HFF-Myc (cell line): Measurements from ENCODE around the gene ENKD1.

Experiments
- DNase-seq: peaks from one replicate; pipeline ENCODE4 v3.0.0-alpha.2; 2011; ENCODE audit warnings: low read depth; ENCODE audit errors: extremely low read depth
- H3K4me3 ChIP-seq: replicated peaks from 2 replicates; pipeline ENCODE4 v1.5.1; 2011; ENCODE audit warnings: low read depth, mild to moderate bottlenecking, control low read depth, low read length
- TF ChIP-seq, protein P1 (sequence below): IDR thresholded peaks from 2 replicates; pipeline ENCODE4 v1.5.1; 2012; ENCODE audit warnings: mild to moderate bottlenecking, low read depth, low read length, control low read depth; ENCODE audit errors: missing control alignments

The ENKD1 gene

DNA sequence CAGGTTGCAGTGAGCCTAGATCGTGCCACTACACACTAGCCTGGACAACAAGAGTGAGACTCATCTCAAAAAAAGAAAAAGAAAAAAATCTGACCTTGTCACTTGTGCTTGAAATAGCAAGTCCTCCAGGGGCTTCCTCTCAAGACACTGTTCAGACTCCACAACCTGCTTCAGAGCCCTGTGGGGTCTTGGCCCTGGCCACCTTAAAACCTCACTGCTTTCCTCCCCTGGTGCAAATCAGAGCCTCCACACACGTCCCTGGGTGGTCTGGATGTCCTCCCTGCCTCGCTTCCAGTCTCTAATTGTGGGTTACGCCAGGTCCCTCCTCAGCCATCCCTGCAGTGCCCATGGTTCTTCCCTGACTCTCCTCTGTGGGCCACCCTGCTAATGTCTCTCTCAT, 11.2 kb downstream of the ENKD1 start:
- TF ChIP-seq, protein P1, sequence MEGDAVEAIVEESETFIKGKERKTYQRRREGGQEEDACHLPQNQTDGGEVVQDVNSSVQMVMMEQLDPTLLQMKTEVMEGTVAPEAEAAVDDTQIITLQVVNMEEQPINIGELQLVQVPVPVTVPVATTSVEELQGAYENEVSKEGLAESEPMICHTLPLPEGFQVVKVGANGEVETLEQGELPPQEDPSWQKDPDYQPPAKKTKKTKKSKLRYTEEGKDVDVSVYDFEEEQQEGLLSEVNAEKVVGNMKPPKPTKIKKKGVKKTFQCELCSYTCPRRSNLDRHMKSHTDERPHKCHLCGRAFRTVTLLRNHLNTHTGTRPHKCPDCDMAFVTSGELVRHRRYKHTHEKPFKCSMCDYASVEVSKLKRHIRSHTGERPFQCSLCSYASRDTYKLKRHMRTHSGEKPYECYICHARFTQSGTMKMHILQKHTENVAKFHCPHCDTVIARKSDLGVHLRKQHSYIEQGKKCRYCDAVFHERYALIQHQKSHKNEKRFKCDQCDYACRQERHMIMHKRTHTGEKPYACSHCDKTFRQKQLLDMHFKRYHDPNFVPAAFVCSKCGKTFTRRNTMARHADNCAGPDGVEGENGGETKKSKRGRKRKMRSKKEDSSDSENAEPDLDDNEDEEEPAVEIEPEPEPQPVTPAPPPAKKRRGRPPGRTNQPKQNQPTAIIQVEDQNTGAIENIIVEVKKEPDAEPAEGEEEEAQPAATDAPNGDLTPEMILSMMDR, result no peak
- no peak for DNase-seq
- H3K4me3 ChIP-seq, result no peak overlapping the region

DNA sequence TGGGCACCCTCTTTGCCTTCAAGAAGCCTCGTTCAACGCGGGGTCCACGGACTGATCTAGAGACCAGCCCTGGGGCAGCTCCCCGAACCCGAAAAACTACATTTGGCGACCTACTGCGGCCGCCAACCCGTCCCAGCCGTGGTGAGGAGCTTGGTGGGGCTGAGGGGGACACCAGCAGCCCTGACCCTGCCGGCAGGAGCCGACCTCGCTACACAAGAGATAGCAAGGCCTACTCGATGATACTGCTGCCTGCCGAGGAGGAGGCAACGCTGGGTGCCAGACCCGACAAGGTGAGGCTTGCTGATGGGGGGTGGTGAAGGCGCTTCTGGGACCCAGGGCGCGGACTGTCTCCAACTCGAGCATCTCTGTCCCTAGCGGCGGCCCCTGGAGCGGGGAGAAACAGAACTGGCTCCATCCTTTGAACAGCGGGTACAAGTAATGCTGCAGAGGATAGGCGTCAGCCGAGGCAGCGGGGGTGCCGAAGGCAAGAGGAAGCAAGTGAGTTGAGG, 12.1 kb downstream of the ENKD1 start:
- no peak overlapping the region for H3K4me3 ChIP-seq
- no peak for DNase-seq
- TF ChIP-seq, protein P1, result no peak

DNA sequence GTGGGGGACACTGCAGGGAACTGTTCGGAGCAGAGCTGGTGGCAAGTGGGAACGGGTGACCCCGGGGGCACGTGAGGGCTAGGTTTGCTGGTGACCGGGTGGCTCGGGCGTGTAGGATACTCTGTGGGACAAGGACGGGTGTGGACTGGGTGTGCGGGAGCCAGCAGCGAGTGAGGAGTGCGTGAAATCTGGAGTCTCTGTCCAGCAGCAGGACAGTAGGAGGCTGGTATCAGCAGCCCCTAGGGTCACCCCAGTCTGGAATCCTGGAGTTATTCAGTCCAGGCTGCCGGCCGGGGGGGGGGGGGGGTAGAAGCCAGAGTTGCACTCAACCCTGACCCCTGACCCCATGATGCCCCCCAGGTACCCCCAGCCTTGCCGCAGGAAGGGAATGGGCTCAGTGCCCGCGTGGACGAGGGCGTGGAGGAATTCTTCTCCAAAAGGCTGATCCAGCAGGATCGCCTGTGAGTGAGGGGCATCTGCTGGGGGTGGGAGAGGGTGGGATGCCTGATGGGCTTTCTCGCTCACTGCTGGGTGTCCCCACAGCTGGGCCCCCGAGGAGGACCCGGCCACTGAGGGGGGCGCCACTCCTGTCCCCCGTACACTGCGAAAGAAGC, 12.7 kb downstream of the ENKD1 start:
- no peak for DNase-seq
- TF ChIP-seq, protein P1, result no peak
- H3K4me3 ChIP-seq, result peak overlapping the region; percentile 33

- peak overlapping the region; percentile 33 for H3K4me3 ChIP-seq
- no peak for DNase-seq
- TF ChIP-seq, protein P1, result no peak
These were observed 13.3 kb downstream of the ENKD1 start for GRCh38 chr16:67653128-67653788.

DNA sequence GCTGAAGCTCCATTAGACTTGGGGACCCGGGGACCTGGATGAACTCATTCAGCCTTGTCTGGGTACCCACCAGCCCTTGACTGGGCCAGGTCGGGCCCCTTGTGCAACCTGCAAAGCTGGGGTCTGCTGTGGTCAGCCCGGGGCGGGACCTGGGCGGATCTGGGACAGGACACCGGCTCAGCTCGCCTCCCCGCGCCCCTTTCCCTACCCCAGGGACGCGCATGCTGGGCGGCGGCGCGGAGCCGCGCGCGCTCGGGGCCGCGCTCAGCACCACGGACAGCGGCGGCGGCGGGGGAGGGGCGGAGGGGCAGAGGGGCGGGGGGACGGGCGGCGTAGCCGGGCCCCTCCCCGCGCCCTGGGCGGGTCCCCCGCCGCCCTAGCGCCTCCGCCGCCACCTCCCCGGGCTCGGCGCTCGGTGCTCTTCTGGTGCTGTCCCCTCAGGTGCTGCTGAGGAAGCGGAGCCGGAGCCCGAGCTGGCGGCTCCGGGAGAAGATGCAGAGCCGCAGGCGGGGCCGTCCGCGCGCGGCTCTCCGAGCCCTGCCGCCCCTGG, 13.9 kb downstream of the ENKD1 start:
- DNase-seq, result no peak
- TF ChIP-seq, protein P1, result no peak
- peak overlapping the region; percentile 33; the same call in 1 of the 2 replicates for H3K4me3 ChIP-seq

DNA sequence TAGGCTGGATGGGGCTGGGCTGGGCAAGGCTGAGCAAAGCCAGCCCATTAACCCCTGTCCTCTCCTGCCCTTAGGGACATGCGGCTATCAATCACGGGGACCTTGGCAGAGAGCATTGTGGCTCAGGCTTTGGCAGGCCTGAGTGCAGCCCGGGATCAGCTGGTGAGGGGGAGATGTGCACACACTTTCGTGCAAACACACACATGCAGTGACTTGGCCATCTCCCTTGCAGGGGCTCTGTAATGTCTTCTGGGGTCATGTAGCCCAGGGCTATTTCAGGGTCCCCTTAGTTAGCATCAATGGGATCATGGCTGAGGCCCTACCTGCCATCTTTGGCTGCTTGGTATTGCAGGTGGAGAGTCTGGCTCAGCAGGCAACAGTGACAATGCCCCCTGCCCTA, 14.7 kb downstream of the ENKD1 start:
- no peak for DNase-seq
- TF ChIP-seq, protein P1, result no peak
- H3K4me3 ChIP-seq, result no peak overlapping the region
